GM21825 (cell line): Measurements from ENCODE around the gene RNFT2.

ENCODE experiments used
- ATAC-seq: cut with Tn5 transposase; IDR thresholded peaks from one replicate; pipeline ENCODE4 v1.9.1; 2021; ENCODE audit warnings: mild to moderate bottlenecking, moderate library complexity; ENCODE audit not compliant: unreplicated experiment

Gene RNFT2

DNA sequence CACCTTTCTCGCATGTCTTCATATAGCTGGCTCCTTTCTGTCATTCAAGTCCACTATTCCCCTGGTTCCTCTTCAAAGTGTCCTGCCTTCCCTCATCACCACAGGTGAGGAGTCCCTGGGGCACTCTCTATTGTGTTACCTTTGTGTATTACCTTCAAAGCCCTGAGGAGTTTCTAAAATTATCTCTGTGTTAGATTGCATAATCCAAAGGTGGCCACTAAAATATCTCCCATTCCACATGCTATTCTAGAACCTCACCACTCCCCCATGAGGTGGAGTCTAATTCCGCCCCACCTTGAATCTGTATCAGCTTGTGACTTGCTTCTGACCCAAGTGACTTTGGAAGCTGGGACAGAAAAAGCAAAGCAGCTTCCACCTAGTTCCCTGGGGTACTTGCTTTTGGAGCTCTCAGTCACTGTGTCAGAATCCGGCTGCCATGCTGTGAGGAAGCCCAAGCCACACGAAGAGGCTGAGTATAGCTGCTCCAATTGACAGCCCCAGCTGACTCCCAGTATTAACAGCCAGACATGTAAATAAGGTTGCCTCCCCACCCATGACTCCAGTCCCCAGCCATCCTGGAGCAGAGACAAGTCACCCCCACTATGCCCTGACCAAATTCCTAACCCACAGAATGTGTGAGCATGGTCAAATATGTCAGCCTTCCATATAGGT, 136.3 kb downstream of the RNFT2 start:
- ATAC-seq = no peak

DNA sequence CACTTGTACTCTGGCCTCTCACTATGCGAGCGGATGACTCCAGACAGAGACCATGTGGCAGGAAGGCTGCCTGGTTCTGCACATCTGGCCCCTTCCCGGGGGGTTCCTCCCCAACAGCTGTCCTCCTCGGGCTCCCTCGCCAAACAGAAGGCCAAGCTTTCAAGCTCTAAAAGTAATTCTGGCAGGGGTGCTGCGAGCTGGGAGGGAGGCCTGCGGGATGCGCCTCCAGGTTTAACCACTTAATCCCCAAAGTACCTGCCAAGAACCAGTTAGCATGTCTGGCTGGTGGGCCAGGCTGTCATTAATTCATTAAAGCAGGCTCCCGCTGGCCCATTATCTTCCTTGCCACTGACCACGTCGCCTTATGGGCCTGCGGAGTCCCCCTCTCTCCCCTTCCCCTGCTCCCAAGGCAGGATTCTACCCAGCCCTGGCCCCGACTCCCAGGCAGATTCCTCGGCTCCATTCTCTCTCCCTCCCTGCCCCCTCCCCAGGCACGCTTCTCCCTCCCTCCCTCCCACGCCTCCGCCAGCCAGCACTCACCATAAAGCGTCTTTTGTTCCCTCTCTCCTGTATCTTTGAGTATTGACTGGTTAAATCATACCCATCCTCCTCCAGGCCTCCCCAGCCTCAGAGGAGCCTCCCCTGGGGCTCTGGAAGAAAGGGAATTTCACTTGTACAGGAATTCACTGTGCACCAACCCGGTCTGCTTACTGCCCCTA, 138.2 kb downstream of the RNFT2 start:
- ATAC-seq = no peak

DNA sequence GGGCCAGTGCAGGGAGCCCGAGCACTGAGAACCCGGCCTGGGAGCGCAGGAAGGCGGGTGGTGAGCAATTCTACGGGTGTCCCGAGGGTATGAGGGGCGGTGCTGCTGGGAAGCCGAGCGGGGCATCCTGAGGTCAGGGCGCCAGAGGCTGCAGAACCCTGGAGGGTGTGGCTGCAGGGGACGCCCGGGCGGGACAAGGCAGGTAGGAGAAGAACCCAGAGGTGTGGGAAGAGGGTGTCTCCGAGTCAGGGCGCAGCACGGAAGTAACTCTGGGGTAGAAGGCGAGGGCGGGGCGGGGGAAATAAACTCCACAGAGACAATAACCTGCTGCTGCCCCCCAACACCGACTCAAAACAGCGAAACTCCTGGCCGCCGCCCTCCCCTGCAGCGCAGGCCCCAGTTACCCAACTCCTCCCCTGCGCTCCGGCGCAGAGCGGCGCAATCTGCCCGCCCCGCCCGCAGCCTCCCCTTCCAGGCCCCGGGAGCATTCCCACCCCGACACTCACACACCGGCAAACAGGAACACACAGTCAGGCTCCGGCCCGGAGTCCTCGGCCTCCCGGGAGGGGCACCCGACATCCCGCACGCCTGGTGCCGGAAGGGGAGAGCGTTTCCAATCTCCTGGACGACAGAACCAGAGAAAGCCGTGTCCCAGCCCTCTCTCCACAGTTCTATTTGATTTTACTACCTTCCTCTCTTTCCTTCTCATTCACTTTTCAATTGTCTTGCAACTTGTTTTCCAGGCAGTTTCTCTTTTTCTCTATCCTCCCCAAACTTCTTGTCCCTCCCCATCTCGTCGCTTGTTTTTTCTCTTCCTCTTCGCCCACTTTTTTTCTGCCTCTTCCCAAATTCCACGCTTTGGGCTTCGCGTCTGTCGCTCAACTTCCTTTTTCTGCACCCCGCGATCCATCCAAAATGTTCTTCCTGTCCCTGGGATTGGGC, 140.7 kb downstream of the RNFT2 start:
- ATAC-seq = no peak

DNA sequence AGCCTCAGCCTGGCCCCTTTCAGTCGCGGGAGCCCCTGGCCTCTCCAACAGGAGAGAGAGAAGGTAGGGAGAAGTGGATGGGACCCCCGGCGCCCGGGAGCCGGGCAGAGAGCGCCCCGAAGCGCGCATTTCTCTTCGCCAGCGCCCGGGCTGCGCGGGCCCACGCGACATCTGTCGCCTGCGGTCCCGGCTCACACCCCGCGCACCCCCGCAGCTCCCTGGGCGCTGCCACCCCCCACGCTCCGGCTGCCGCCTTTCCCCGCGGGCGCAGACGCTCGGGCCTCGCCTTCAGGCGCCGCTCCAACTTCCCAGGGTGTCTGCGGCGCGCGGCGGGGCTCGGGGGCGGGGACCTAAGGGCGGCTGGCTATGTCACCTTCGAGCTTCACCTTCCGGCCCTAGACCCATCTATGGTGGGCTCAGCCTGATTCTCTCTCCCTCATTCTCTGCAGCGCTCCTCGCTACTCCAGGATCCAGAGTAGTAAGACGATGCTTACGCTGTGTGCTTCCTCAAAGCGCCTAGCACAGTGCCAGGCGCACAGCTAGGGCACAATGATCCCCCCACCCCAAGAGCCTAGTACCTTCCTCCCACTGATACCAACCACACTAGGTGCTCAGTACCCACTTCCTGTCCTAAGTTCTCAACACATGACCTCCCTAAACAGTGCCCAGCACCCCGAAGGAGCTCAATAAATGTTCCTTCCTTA, 141.5 kb downstream of the RNFT2 start:
- no peak for ATAC-seq

DNA sequence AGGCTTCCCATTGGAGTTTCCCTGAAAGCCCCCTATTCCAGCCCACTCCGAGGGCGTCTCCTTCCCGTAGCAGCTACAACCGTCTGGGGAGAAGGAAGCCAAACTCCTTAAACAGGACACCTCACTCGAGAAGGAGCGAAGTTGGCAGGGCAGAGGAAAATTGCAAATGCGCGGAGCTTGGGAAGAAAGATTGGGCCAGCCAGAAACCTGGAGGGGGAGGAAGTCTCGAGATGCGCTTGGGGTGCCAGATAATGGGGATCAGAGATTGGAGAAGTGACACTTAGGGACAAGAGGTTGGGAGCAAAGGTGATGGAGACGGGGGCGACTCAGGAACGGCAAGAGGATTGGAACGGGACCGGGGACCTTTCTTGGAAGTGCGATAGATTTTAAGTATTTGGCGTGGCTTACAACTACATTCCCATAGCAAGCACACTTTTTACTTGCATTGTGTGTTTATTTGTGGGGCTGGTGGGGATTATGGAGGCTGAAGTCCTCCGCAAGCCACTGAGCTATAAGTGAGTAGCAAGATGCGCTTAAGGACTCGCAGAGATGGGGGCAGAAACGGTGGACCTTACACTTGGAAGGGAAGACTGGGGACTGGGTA, 142.2 kb downstream of the RNFT2 start:
- ATAC-seq = no peak

DNA sequence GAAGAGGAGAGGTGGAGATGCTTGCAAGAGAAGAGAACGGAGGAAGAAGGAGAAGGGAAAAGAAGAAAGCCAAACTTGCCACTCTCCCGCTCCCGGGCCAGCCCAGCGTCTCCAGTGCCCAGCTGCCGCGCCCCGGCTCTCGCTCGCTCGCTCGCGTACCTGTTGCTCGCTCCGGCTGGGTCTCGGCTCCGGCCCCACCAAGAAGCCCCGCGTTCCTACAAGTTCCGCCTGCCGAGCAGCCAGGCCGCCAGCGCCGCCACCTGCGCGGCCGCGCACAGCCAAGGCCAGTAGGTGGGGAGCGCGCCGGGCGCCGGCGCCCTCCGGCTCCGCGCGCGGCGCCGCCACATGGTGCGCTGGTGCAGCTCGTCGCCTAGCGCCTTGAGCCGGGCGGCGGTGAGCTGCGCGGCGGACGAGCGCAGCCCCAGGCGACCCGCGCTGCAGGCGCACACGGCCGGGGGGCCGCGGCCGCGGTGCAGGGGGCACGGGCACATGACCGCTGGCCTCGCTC, 142.8 kb downstream of the RNFT2 start:
- no peak for ATAC-seq

DNA sequence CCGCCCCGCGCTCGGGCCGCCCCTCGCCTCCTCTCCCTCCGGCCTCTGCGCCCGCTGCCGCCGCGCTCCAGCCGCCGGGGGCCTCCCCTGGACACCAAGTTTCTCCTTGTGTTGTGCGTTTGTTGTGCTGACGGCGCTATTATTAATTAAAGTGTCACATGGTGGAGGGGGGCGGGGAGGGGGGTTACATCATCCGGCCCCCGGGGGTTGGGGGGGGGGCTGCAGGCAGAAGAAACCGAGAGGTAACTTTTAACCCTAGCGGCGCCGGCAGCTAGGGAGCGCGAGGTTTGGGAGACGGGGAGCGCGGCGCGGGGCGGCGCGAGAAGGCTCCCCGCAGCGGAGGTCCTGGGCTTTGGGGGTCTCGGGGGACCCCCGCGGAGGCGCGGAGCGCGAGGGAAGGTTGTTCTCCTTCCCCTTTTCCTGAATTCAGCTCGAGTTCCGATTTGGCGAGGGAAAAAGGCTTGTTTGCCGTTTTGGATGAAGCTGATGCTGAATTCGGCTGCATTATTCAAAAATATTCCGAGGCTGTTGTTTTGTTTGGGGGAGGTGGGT, 143.3 kb downstream of the RNFT2 start, which contains the start of gene HRK:
Gene HRK (minus strand): TSS at position 117 of the 552 bp plus-strand sequence. CDS start 134 bp downstream, outside the sequence.
- no peak for ATAC-seq

DNA sequence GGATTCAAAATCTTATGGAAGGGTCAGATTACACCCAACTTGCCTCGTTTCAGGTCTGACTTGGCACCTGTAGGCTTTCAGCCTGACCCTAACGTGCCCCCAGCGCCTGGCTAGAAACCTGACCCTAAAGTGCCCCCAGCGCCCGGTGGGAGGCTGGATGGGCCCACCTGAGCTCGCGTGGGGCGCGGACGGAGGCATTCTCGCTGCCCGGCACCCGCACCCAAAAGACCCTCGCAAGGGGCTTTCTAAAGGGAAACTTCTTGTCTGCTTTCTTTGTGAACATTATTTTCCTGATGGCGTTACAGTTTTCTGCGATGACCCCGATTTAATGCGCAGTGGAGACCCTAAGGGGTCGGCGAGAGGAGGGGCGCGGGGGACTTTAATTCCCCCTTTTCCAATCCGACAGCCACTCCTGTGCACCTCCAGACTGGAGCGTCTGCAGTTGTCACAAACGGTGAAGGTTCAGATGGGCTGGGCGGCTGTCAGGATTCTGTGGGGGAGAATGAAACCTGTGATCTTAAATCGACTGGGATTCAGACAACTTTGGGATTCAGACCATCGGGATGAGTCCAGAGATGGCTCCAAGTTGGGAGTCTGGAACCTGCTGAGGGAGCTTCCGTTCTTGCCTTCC, 143.9 kb downstream of the RNFT2 start:
- ATAC-seq = no peak

DNA sequence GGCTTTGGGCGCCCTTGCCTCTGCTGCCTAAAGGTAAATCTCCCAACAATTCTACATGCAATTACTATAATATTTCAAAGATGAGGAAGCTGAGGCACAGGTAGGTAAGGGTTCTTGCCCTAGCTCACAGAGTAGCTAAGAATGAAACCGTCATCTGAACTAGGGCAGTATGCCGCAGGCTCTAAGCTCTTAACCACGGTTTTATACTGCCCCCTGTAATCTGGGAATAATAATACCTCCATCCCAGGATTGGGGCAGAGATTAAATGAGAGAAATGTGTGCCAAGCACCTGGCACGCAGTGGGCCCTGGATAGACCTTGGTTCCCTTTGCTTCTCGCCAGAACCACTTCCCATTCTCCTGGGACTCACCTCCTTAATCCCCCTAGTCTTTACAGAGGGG, 144.6 kb downstream of the RNFT2 start:
- ATAC-seq = no peak

DNA sequence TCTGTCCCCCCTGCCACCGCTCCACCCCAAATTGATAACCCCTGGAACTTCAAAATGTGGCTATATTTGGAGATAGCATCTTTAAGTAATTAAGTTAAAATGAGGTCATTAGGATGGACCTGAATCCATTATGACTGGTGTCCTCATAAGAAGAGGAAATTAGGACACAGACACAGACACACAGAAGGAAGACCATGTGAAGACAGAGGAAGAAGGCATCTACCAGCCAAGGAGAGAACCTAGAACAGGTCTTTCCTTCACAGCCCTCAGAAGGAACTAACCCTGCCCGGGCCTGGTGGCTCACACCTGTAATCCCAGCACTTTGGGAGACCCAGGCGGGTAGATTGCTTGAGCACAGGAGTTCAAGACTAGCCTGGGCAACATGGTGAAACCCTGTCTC, 146.8 kb downstream of the RNFT2 start:
- no peak for ATAC-seq

DNA sequence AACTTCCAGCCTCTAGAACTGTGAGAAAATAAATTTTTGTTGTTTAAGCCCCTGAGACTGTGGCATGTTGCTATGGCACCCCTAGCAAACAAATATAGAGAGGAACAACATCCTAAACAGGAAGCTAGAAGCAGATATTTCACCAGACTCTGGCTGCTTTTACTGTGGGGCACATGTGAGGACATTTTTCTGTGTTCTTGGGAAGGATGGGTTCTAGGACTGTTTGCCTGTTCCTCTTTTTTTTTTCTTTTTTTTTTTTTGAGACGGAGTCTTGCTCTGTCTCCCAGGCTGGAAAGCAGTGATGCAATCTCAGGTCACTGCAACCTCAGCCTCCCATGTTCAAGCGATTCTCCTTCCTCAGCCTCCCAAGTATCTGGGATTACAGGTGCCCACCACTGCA, 147.4 kb downstream of the RNFT2 start:
- ATAC-seq = no peak

DNA sequence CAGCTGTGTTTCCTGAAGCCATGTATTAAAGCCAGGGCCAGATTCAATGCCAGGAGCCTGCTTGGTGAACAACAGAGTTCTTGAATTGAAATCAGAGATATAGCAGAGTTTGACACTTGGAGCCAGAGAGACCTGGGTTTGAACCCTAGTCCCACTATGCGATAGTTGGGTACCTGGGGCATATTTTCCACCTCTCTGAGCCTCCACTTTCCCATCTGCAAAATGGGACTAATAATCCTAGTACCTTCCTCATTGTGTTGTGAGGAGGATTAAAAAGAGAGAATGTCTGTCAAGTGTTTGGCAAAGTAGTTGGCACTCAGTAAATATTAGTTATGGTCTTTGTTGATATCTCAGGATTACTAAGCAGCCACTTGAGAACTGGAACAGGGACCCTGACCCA, 149.1 kb downstream of the RNFT2 start:
- no peak for ATAC-seq

DNA sequence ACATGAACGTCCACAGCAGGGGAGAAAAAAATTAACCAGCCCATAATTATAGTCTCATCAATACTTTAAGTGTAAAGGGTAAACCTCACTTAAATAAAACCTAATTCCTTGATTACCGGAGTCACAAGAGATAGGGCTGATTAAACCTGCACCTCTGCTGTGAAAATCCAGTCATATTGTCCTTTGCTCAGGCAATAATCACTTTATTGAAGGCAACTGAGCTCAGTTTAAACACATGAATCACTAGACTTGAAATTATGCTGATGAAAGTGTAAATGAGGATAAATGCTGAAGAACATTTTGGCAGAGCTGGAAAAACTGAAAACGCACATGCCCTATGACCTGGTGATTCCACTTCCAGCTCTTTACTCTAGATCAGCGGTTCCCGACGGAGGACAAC, 149.8 kb downstream of the RNFT2 start:
- no peak for ATAC-seq

DNA sequence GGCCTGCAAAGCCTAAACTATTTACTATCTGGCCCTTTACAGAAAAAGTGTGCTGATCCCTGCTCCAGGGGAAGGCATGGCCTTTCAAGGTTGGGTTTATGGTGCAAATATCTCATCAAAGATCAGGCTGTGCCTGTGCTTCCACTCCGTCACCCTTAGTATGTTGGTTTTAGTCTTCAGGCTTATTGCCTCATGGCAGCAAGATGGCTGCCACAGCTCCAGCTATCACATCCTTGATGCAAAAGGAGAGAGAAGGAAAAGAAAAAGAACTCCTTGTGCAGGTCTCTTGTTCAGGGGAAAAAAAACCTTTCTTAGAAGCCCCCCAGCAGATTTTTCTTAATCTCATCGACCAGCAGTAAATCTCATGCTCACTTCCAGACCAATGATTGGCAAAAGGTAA, 152.2 kb downstream of the RNFT2 start:
- no peak for ATAC-seq

DNA sequence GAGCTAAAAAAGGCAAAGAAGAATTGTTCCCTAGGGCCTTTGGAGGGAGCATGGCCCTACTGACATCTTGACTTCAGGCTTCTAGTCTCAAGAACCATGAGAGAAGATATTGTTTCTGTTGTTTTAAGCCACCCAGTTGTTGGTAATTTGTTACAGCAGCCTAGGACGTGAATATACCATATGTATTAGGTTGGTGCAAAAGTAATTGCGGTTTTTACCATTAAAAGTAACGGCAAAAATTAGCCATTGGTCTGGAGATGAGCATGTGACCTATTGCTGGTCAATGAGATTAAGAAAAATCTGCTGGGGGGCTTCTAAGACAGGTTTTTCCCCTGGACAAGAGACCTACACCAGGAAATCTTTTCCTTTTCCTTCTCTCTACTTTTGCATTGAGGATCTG, 152.9 kb downstream of the RNFT2 start:
- no peak for ATAC-seq

DNA sequence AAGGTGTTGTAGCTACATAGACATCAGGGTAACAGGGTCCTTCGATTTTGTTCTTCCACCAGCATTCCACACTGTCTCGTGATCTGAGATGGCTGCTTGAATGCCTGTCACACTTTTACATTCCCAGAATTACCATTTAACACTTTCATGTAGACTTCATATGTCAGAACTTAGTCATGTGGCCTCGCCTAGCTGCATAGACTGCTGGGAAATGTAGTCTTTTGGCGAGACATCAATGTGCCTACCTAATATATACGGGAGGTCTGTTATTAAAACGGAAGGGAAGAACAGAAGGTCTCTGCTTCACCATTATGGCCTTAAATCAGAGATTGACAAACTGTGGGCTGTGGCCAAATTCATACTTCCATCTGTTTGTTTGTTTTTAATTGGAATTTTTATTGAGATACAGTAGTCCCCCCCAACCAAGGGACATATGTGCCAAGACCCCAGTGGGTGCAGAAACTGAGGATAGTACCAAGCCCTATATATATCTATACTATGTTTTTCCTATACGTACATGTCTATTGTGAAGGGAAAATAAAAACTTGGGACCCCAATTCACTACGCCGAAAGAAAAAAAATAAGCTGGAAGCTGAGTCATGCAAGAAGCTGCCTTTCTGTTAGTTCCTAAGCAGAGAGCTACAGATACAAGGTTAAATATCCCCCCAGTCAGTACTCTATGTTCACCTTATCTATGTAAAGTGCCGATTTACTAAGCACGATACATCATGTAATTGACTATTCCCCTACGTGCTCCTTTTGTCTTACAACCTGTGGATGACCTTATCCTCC, 154.4 kb downstream of the RNFT2 start:
- no peak for ATAC-seq

DNA sequence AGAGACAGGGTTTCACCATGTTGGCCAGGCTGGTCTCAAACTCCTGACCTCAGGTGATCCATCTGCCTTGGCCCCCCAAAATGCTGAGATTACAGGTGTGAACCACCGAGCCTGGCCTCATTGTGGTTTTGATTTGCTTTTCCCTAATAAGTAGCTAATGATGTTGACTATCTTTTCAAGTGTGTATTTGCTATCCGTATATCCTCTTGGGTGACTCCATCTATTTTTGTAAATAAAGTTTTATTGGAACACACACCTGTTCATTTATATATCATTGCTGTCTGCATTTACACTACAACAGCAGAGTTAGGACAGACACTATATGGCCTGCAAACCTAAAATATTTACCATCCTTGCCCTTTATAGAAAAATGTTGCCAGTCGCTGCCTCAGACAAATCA, 156.8 kb downstream of the RNFT2 start:
- no peak for ATAC-seq

DNA sequence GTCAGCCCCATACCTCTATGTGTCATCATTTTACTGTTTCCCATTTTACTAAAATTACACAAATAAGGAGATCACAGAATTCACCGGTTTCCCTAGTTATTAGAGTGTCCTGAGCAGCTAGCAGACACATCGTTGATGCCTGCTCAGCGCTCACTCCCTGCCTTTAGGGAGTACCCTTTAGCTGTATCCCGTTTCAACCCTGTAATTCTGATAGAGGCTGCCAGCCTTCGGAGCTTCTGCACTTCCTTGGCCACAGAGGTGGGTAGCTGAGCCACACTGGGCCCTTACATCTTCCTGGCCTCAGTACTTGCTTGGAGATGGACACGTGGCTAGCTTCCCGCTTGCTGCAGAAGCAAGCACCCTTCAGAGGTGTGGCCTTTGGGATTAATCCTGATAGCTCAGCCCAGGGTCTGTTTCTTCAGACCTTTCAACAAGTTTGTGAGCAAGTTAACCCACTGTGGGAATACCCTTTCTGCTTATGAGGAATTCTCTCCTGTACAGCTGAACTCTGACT, 158.4 kb downstream of the RNFT2 start:
- no peak for ATAC-seq

DNA sequence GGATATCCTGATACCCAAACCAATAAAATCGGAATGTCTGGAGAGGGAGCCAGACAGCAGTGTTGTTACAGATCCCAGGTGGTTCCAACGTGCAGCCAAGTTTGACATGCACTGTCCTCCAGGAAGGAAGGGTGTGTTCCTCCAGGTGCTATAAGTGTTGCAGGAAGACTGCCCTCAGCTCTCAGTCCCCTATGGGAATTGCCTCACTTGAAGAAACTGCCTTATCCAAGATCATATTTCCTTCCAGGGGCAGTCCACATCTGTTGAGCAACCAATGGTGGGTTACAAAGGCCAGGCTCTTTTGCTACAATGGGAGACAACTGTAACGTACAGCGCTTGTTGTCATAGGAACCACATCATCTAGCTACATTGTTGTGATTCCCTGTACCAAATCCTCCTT, 159.4 kb downstream of the RNFT2 start:
- ATAC-seq = no peak
